DMS 273 treated with DMSO at 0.1 percent for 48 hours (cell line): ENCODE measurements around the gene LANCL2.

ENCODE experiments used
- DNase-seq: peaks from one replicate; lab custom pipeline; 2025; lab: John Stamatoyannopoulos, UW

The LANCL2 gene

DNA sequence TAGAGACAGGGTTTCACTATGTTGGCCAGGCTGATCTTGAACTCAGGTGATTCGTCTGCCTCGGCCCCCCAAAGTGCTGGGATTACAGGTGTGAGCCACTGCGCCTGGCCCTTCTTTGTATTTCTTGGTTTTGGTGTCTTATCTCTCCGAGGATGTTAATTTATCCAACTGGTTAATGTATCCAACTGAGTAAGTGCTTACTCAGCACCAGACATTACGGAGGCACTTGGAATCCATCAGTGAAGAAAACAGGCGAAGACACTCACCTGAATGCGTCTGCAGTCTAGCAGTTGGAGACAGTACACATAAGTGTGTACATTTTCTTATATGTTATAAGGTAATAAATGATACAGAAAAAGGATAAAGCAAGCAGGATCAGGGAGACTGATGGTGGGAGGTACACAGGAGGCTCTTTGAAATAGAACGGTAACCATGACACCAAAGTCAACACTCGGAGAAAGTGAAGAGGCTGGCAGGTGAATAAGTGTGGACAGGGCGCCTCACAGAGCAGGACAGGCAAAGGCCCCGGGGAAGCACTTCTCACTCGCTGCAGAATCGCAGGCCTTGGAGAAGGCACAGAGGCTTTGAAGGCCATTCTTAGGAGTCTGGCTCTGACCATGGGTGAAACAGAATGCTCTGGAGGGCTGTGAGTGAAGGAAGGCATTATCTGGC is 73.1 kb downstream of the LANCL2 start:
- no peak for DNase-seq

- no peak for DNase-seq
Observed at GRCh38 chr7:55438757-55439525, 73.8 kb downstream of the LANCL2 start.

- no peak for DNase-seq
Observed at GRCh38 chr7:55439627-55440026, 74.5 kb downstream of the LANCL2 start.

DNA sequence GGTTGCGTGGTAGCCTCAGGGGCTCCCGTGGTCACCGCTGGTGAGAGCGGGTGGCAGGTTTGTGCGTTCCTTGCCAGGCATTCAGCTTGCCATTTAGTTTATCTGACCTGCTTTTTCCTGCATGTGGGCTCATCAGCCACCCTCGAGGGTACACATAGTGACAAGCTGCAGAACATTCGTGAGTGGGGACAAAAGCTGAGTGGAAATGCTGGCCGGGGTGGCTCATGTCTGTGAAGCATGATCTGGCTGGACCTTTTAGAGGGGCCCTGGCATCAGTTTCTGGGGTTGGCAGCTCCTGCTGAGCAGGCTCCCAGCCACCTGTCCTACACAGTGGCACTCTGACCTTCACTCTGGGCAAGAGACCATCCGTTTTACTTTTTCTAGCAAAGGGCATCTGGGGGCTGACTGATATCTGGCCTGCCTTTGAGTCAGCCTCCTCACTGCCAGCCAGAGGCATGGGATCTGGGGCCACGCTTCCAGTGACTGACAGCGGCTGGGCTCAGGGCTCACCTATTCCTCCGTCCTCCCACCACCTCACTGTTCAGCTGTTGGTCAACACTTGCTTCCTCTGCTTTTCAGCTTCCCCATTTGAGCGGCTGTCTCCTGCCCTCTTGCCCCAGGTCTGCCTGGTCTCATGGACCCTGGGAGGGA is 75.0 kb downstream of the LANCL2 start:
- no peak for DNase-seq

DNA sequence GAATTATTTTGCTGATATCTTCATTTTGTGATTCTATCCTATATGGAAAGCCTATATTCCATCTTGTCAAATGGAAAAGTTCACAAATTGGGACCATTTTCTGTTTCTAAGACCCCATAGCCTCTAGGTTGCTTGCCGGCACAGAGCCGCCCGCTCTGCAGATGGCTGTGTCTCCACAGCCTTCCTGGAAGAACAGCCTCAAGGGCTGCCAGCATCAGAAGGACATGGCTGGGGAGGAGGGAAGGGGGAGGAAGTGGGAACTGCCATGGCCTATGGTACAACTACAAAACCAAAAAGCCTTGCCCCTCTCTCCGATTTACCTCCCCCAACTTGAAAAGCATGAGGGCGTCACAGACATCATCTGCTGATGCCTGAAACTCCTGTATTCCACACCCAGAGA is 75.9 kb downstream of the LANCL2 start:
- no peak for DNase-seq

DNA sequence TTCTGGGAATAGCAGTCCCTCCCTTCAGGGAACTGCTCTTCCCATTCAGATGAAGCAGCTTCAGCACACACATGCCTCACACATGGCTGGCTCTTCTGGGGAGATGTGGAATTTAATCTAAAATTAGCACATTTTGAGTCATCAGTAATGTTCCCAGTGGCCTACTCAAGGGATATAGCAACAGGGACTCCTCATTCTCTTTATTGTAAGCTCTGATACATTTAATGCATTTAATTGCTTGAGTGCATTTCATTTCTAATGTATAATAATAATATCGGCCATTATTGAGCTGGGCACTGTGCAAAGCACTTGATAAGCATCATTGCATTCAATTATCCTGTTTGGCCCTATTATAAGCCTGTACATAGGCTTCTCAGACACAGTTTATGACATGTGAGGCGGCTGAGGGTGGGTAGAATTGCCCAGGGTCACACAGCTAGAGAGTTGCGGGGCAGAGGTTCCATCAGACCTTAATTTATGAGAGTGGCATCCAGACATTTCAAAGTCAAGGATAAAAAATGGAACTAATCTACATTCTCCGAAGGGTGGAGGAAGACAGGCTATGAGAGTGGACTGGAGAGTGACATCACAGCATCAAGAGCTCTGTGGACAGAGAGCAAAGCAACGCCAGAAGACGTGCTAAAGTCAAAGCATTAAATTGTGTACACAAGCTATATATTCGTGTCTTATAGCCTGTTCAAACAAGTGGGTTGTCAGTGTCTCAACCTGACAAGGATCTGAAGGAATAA is 76.8 kb downstream of the LANCL2 start:
- no peak for DNase-seq

- no peak for DNase-seq
Observed at GRCh38 chr7:55444786-55445185, 79.6 kb downstream of the LANCL2 start.

DNA sequence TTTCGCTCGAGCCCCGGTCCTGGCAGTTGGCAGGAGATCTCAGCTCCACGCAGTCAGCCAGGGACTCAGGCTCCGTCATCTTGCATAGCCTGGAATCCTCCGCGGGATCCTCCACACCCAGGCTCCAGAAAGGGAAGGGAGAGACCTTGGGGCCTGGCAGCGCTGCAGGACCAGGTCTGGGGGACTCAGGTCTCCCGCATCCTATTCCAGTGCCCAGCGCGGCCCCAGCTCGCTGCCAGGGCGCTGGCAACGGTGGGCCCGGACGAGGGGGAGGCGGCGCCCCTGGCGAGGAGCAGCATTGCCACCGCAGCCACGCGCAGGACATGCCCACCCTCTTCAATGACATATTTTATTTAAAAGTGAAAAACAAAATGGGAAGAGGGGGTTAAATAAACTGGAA is 83.4 kb downstream of the LANCL2 start:
- DNase-seq, result no peak

GRCh38 chr7:55449205-55449991 is 84.3 kb downstream of the LANCL2 start:
- DNase-seq, result no peak

DNA sequence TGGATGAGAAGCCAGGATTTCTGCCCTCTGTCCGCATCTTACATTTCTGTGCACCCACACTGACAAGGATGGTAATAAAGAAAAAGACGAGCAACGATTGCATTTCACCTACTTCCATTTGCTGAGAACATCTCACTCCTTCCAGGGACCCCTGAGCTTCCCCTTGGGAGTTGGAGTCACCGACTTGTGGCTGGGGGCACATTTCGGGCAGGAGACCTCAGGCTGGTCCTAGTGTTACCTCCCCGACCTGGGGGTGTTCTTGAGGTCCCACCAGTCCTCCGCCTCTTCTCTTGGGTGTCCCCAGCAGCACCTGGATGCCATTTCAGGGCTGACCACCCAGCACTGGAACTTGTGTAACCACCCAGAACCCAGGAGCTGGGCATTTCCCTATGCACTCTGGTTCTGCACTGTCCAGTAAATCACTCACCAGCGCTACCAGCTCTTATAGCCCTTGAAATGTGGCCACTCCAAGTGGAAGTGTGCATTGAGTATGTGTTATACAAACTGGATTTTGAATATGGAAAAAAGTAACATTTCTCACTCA is 84.9 kb downstream of the LANCL2 start:
- no peak for DNase-seq

- DNase-seq, result no peak
Observed at GRCh38 chr7:55452971-55453370, 87.8 kb downstream of the LANCL2 start.

- DNase-seq, result no peak
Observed at GRCh38 chr7:55457801-55458200, 92.7 kb downstream of the LANCL2 start.

DNA sequence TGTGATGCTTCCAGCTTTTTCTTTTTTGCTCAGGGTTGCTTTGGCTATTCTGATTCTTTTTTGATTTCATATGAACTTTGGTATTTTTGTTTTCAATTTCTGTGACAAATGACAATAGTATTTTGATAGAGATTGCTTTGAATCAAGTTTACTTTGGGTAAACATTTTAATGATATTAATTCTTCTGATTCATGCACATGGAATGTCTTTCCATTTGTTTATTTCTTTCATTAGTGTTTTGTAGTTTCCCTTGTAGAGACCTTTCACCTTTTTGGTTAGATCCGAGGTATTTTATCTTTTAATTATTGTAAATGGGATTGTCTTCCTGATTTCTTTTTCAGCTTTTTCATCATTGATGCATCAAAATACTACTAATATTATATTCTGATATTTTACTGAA is 93.2 kb downstream of the LANCL2 start:
- DNase-seq, result no peak

GRCh38 chr7:55463686-55464262 is 98.6 kb downstream of the LANCL2 start:
- no peak for DNase-seq

DNA sequence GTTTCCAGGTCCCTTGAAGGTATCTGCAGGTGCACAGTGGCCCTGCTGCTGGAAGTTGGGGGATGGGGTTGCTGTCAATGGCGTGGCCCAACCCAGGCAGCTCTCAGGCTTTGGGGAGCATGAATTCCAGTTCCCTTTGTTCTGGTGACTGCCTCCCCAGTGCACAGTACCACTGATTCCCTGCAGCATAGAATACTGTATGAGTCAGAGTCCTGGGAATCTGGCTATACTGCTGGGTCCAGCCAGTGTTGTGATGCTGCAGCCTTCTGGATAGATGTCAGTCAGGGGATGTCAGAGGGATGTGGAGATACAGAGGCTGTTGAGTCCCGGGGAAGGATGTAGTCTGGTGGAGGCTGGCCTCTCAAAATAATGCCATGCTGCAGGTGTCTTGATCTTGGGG is 99.3 kb downstream of the LANCL2 start:
- no peak for DNase-seq

DNA sequence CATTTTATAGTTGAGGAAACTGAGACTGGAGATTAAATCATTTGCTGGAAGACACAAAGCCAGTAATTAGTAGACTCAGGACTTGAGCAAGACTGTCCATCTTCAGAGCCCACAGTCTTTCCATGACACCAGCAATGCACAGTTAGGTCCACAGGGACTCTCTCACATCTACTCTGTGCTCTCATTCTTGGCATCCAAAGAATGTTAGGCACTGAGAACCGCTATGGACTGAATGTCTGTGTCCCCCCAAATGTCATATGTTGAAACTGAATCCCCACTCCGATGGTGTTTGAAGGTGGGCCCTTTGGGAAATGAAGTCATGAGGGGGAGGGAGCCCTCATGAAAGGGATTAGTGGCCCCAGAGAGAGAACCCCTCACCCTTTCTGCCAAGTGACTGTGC is 100.6 kb downstream of the LANCL2 start:
- DNase-seq, result no peak

GRCh38 chr7:55467047-55467593 is 102.0 kb downstream of the LANCL2 start:
- no peak for DNase-seq

DNA sequence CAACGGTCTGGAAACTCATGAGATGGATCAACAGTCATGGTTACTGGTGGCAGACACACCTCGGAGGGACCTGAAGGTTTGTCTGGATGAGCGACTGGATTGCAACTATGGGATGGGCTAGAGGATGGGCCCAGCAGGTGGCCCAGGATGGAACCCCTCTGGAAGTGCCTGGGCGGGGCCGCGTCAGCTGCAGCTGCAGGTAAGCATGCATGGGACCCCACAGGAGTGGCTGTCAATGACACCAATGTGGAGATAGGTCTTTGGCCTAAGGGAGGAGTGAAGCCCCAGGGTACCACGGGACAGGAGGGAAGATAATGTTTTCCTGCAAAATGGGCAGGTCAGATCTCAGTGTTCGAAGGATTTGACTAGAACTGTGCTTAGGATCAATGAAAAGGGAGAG is 103.4 kb downstream of the LANCL2 start:
- no peak for DNase-seq

DNA sequence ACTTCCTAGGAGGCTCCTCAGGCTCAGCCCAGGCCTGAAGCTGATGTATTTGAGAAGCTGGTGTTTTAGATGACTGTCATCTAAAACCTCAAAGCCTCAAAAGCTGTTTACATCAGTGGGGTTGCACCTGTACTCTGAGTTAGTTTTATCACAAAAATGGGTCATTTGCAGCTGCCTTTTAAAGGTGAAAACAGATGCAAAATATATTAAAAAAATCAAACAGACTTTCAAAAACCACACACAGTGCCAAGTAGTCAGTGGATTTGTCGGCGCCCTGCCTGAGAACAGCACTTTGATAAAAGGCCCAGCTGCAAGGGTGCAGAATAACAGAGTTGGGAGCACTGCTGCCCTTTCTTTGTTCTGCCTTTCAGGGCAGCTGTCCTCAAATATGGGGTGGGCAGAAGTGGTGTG is 104.1 kb downstream of the LANCL2 start:
- no peak for DNase-seq

DNA sequence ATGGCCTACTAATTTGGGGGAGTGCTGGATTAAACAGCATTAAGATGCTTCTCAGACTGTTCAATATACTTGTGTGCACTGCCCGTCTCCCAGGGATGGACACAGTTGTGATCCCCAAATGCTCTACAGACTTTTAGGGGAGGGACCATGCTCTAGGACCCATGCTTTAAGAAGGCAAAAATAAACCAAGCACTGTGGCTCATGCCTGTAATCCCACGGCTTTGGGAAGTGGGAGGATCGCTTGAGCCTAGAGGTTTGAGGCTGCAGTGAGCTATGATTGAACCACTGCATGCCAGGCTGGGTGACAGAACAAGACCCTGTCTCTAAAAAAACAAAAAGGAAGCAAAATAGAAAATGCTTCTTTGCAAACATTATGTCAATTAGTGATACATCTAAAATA is 104.6 kb downstream of the LANCL2 start:
- no peak for DNase-seq

DNA sequence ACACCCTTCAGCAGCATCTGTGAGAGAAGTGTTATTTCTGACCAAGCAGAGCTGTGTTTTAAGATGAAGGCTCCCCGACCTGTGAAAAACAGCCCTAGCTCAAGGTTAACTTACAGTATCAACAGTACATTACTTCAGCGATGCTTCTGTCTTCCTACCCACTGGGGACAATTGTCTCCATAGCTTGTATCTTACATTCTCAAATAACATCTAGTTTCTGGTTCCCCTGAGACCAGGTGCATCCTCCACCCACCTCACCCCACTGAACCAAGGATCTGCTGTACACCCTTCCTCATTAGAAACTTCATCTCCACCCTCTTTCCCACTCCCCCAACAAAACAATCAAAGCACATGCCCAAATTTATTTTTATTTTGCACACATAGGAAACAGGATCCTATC is 105.1 kb downstream of the LANCL2 start:
- no peak for DNase-seq
